A204.1 (cell line): ENCODE data around the gene CCDC15.
A peak's percentile ranks its signal among the peaks of the same experiment; 100 is the strongest.
"Not testable (repeated sequence)": the region's sequence is repeated elsewhere in the genome, so short reads cannot be mapped to it uniquely, and the experiment has no call there.

Experiments
- FAIRE-seq: peaks from 2 replicates; lab custom pipeline; 2012; peaks lifted over from hg19 to GRCh38; lab: Jason Lieb, UNC

The CCDC15 gene

GRCh38 chr11:124942466-124943253 is 11.3 kb upstream of the CCDC15 start:
- FAIRE-seq = no peak

GRCh38 chr11:124943254-124943616 is 10.8 kb upstream of the CCDC15 start:
- no peak for FAIRE-seq

- FAIRE-seq = no peak
These were observed 10.3 kb upstream of the CCDC15 start for GRCh38 chr11:124943741-124944140.

- FAIRE-seq = no peak
These were observed 9.4 kb upstream of the CCDC15 start for GRCh38 chr11:124944565-124944964.

- no peak for FAIRE-seq
These were observed 8.2 kb upstream of the CCDC15 start for GRCh38 chr11:124945826-124946225.

GRCh38 chr11:124946735-124947141 is 7.3 kb upstream of the CCDC15 start:
- FAIRE-seq = no peak

- no peak for FAIRE-seq
These were observed 3.2 kb upstream of the CCDC15 start for GRCh38 chr11:124950601-124951330.

- no peak for FAIRE-seq
These were observed 2.7 kb upstream of the CCDC15 start for GRCh38 chr11:124951341-124951740.

GRCh38 chr11:124954590-124954955 is 571 bp downstream of the CCDC15 start:
- FAIRE-seq = no peak

- no peak for FAIRE-seq
These were observed 1.0 kb downstream of the CCDC15 start for GRCh38 chr11:124955035-124955434.

- FAIRE-seq = peak; percentile 98
These were observed 8.1 kb downstream of the CCDC15 start for GRCh38 chr11:124961972-124962609.

- FAIRE-seq = not testable (repeated sequence)
These were observed 14.2 kb downstream of the CCDC15 start for GRCh38 chr11:124968197-124968596.

- no peak for FAIRE-seq
These were observed 16.9 kb downstream of the CCDC15 start for GRCh38 chr11:124970925-124971324.

- peak; percentile 6 for FAIRE-seq
These were observed 17.8 kb downstream of the CCDC15 start for GRCh38 chr11:124971810-124972209.

- no peak for FAIRE-seq
These were observed 22.5 kb downstream of the CCDC15 start for GRCh38 chr11:124976531-124976930.

GRCh38 chr11:124977006-124977405 is 23.0 kb downstream of the CCDC15 start:
- no peak for FAIRE-seq

GRCh38 chr11:124978316-124978715 is 24.3 kb downstream of the CCDC15 start:
- no peak for FAIRE-seq

- FAIRE-seq = no peak
These were observed 28.0 kb downstream of the CCDC15 start for GRCh38 chr11:124982043-124982442.

- FAIRE-seq = no peak
These were observed 29.9 kb downstream of the CCDC15 start for GRCh38 chr11:124983674-124984511.

- FAIRE-seq = no peak
These were observed 30.5 kb downstream of the CCDC15 start for GRCh38 chr11:124984512-124984854.

GRCh38 chr11:124987096-124987495 is 33.1 kb downstream of the CCDC15 start:
- FAIRE-seq = no peak

- no peak for FAIRE-seq
These were observed 34.1 kb downstream of the CCDC15 start for GRCh38 chr11:124988063-124988462.
